NT2/D1 (cell line): ENCODE results near the gene COPE.

Experiments used
- SUZ12 ChIP-seq: IDR thresholded peaks from 2 replicates; pipeline ENCODE4 v1.6.1; 2011; ENCODE audit not compliant: insufficient read length, insufficient read depth; ENCODE audit errors: extremely low read depth
- YY1 ChIP-seq: IDR thresholded peaks from 2 replicates; pipeline ENCODE4 v1.6.1; 2011; ENCODE audit not compliant: insufficient read length, insufficient read depth

GRCh38 chr19:18850471-18851375 lies 68.5 kb downstream of the COPE start:
- TF ChIP-seq SUZ12 = no peak
- no peak for TF ChIP-seq YY1
